HUDEP-2 (cell line): ENCODE data around the gene CDH12.
"Not testable (repeated sequence)": the region's sequence is repeated elsewhere in the genome, so short reads cannot be mapped to it uniquely, and the experiment has no call there.

Experiments
- DNase-seq, 76 experiments: peaks; one replicate each; lab custom pipeline; 2025; ENCODE audit not compliant: unreplicated experiment in 76 of 76; lab: John Stamatoyannopoulos, UW

Gene CDH12

DNA sequence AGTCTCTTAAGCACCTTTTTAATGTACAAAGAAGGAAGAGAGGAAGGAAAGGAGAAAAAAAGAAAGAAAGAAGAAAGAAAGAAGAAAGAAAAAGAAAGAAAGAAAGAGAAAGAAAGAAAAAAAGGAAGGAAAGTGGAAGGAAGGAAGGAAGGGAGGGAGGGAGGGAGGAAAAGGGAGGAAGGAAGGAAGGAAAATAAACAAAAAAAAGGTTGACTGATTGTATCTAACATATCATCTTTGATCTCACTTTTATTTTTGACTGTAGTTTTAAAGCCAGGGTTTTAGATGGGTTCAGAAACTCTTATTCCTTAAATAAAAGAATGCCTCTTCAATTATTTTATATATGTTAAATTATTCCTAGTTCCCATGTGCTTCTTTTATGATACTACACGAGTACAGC lies 794.5 kb downstream of the CDH12 start:
- DNase-seq = no peak

DNA sequence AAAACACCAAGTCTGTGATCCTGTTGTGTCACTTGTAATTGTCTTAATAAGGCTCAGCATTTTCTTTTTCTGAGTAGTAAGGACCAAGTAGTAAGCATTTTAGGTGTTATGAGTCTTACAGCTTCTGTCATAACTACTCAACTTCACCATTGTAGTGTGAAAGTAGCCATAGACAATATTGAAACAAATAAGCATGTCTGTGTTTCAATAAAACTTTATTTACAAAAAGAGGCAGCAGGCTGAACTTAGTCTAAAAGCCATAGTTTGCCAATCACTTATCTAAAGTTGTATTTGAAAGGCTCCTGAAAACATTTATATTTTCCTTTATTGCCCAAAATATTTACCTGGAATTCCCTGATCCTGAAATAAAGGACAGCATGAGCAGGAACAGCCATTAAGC lies 796.1 kb downstream of the CDH12 start:
- DNase-seq = no peak

- DNase-seq = no peak
Measured at GRCh38 chr5:22056601-22057000, 796.5 kb downstream of the CDH12 start.

DNA sequence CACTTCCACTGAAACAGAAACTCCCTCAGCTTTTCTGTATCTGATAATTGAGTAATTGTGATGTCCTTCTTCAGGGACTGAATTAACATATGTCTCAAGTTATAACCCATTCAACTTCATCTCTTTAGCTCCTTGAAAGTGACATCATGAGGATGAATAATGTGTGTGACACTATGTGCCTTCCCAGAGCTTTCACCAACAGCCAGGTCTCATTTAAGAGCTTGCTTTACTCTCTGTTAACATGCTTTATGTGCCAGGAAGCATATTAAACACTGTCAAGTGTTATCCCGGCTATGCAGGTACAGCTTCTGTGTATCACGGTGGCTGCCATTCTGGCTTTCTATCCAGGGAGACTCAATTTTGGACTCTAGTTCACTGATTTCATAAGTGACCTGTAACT lies 799.9 kb downstream of the CDH12 start:
- DNase-seq = no peak

GRCh38 chr5:22051881-22052280 lies 801.3 kb downstream of the CDH12 start:
- DNase-seq = no peak

GRCh38 chr5:22050931-22051330 lies 802.2 kb downstream of the CDH12 start:
- DNase-seq = no peak

DNA sequence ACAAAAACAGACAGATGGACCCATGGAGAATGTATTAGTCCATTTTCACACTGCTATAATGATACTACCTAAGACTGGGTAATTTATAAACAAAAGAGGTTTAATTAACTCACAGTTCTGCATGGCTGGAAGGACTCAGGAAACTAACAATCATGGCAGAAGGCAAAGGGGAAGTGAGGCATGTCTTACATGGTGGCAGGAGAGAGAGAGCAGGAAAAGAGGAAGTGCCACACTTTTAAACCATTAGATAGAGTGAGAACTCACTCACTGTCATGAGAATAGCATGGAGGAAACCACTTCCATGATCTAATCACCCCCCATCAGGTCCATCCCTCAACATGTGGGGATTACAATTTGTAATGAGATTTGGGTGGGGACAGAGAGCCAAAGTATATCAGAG lies 808.9 kb downstream of the CDH12 start:
- no peak for DNase-seq

DNA sequence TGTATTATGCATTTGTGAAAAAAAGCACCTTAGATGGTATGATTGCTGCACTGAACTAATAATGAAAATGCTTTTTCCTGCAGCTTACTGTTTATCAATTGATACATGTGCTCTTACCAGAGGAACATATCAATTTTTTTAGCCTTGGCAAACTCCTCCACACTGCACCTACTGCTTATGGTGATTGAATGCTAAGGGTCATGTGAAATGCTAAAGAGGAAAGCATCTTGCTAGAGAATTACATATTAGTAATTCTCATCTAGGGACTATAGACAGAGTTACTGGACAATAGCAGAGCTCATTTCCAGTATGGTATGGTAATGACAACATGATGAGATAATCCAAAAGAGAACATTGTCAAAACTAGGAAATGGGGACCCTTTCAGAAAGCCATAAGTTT lies 817.1 kb downstream of the CDH12 start:
- DNase-seq = no peak

GRCh38 chr5:22033066-22033465 lies 820.1 kb downstream of the CDH12 start:
- DNase-seq = no peak

GRCh38 chr5:22023784-22024183 lies 829.4 kb downstream of the CDH12 start:
- DNase-seq = no peak

- not testable (repeated sequence) for DNase-seq
Measured at GRCh38 chr5:22012893-22013292, 840.3 kb downstream of the CDH12 start.

GRCh38 chr5:22010808-22011207 lies 842.3 kb downstream of the CDH12 start:
- DNase-seq = not testable (repeated sequence)

GRCh38 chr5:22001097-22001496 lies 852.0 kb downstream of the CDH12 start:
- not testable (repeated sequence) for DNase-seq

- DNase-seq = not testable (repeated sequence)
Measured at GRCh38 chr5:21985799-21986198, 867.3 kb downstream of the CDH12 start.

- not testable (repeated sequence) for DNase-seq
Measured at GRCh38 chr5:21951571-21951970, 901.6 kb downstream of the CDH12 start.

- DNase-seq = no peak
Measured at GRCh38 chr5:21931116-21931515, 922.0 kb downstream of the CDH12 start.

GRCh38 chr5:21919414-21920022 lies 933.6 kb downstream of the CDH12 start:
- peak in 10 of 76 experiments; percentile 1 to 46 (median 14) for DNase-seq

DNA sequence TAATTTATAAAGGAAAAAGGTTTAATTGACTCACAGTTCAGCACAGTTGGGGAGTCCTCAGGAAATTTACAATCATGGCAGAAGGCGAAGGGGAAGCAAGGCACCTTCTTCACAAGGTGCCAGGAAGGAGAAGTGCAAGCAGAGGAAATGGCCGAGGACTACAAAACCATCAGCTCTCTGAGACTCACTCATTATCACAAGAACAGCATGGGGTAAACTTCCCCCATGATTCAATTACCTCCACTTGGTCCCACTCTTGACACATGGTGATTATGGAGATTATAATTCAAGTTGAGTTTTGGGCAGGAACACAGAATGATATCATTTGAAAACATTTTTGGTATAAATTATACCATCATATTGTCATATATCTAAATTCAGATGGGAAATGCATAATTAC lies 934.7 kb downstream of the CDH12 start:
- no peak for DNase-seq

- no peak for DNase-seq
Measured at GRCh38 chr5:21910731-21911130, 942.4 kb downstream of the CDH12 start.

DNA sequence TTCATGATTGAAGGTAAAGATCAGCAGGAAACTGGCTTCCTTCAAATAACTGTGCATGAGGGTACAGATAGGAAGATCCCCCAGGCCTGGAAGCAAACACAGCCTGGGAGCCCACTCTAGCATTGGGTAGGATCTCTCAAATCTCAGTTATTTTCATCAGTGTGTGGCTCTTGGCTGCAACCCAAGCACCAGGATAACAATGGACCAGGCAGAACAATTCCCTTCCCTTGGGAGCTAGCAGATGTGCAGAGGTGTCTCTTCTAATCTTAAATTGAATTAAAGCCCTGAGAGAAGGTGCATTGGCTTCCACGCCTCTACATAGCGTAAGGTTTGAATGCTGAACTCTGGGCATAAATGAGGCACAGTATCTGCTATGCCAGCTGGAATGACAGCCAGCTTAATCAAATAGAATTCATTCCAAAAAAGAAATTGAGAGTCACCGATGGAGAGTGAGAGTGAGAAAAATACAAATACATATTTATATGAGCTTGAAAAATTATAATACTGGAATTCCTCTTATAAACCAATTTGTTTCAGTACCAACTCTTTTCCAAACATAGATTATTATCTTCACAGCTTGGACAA lies 957.3 kb downstream of the CDH12 start:
- DNase-seq = no peak

- no peak for DNase-seq
Measured at GRCh38 chr5:21893161-21893560, 960.0 kb downstream of the CDH12 start.

- no peak for DNase-seq
Measured at GRCh38 chr5:21889581-21889980, 963.6 kb downstream of the CDH12 start.
